Measurements from ENCODE around the gene CAMSAP3.

- TF ChIP-seq ZNF302 (CRISPR knock-in tag; IDR thresholded peaks at IDR 0.05) (no peak), POLR2A (IDR thresholded peaks at IDR 0.05; ENCODE audit: low read length) (no peak), CTCF (IDR thresholded peaks at IDR 0.05) (no peak), SMC3 (IDR thresholded peaks at IDR 0.05) (no peak), EP300 (IDR thresholded peaks at IDR 0.05) (no peak), JUNB (IDR thresholded peaks at IDR 0.05) (no peak), CEBPB (IDR thresholded peaks at IDR 0.05) (no peak), MAX (IDR thresholded peaks at IDR 0.05) (no peak), CHD2 (IDR thresholded peaks at IDR 0.05; ENCODE audit: low read length, partially characterized antibody) (no peak), HOXA7 (CRISPR knock-in tag; IDR thresholded peaks at IDR 0.05) (no peak)
These were observed 2.0 kb downstream of the CAMSAP3 start for GRCh38 chr19:7597689-7598088.
